NCI-H460 (cell line): ENCODE measurements around the gene FRRS1L. TPM values are rescaled to one million over a fixed set of nuclear protein-coding genes. Genes with fewer than 3 reads are reported as not detected.

Experiments used
- DNase-seq: peaks from one replicate; pipeline ENCODE4 v3.0.0-alpha.2; 2016; ENCODE audit warnings: low read depth; ENCODE audit errors: extremely low read depth
- small RNA-seq, 2 experiments: library from RNA; depleted of rRNA; stranded (forward); fragments of <200 nt; gene quantifications; one replicate each; pipeline ENCODE3, GENCODE V24; 2014
- total RNA-seq: library from RNA; depleted of rRNA; stranded (reverse); fragments of >200 nt; shearing (Covaris generic); gene quantifications from 2 replicates; pipeline ENCODE4 v1.2.3, GENCODE V29; 2014; rRNA removed

FRRS1L gene
- total RNA-seq, 1 experiment from 2014 or later = not detected

DNA sequence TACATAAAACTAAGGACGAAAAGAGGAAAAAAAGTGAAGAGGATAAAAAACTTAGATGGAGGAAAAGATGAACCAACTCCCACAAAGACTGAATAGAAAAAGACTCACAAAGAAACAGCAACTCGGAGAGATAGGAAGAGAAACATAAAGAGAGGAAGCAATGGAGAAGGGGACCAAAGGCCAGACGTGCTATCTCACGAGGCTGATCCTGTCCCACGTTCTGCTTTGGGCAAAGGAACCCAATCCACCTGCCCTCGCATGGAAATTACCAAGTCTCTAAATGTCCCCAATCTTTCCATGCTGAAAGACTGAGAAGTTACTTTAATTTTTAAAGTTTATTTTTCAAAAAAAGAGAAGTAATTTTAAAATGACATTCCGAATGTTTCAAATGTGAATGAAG lies 83.9 kb downstream of the FRRS1L start:
- DNase-seq = no peak

DNA sequence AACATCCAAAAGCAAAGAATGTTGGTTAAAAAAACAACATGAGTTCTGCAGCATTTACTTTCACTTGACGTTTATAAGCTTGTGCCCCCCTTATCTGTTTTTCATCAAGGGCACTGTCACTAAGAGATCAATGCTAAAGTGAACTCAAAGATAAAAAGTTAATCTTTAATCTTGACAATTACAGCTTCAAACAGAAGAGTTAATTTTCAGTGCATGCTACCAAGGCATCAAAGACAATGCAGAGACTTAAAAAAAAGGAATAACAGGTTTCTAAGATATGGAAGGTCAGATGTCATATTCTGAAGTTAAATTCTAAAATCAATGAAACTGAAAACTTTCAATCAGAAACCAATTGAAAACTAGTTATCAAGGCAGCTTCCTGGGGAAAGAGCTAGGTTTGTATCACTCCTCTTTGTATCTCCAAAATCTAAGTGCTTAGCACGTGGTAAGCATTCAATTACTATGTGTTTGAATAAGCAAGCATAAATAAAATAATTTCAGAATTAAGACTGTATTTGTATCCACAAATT lies 84.9 kb downstream of the FRRS1L start:
- DNase-seq = no peak

Small RNAs within 50 kb of the gene (small RNA-seq; reads per million reads assigned to genes)
- gene RNU6-984P = 0 reads per million in 2 experiments

Other genes starting within 250 kb of the FRRS1L start
- 45.6 and 47.3 TPM in 2 replicates for gene ELP1, start 233.1 kb downstream of the FRRS1L start, total RNA-seq
- gene ABITRAM, start 232.8 kb downstream of the FRRS1L start, total RNA-seq = 18.0 and 23.3 TPM in 2 replicates
- 309 and 319 TPM in 2 replicates for gene CTNNAL1, start 153.8 kb downstream of the FRRS1L start, total RNA-seq
- gene TMEM245, start 47.3 kb downstream of the FRRS1L start, total RNA-seq = 89.4 and 92.2 TPM in 2 replicates
- gene EPB41L4B, start 153.8 kb upstream of the FRRS1L start, total RNA-seq = 23.1 and 24.5 TPM in 2 replicates